NOMO-1 (cell line): Measurements from ENCODE around the gene FGD5.
A peak's percentile ranks its signal among the peaks of the same experiment; 100 is the strongest.

ENCODE experiments used
- DNase-seq, 2 experiments: peaks; one replicate each; lab custom pipeline; 2025; ENCODE audit not compliant: unreplicated experiment in 2 of 2; lab: John Stamatoyannopoulos, UW

The FGD5 gene, protein sequence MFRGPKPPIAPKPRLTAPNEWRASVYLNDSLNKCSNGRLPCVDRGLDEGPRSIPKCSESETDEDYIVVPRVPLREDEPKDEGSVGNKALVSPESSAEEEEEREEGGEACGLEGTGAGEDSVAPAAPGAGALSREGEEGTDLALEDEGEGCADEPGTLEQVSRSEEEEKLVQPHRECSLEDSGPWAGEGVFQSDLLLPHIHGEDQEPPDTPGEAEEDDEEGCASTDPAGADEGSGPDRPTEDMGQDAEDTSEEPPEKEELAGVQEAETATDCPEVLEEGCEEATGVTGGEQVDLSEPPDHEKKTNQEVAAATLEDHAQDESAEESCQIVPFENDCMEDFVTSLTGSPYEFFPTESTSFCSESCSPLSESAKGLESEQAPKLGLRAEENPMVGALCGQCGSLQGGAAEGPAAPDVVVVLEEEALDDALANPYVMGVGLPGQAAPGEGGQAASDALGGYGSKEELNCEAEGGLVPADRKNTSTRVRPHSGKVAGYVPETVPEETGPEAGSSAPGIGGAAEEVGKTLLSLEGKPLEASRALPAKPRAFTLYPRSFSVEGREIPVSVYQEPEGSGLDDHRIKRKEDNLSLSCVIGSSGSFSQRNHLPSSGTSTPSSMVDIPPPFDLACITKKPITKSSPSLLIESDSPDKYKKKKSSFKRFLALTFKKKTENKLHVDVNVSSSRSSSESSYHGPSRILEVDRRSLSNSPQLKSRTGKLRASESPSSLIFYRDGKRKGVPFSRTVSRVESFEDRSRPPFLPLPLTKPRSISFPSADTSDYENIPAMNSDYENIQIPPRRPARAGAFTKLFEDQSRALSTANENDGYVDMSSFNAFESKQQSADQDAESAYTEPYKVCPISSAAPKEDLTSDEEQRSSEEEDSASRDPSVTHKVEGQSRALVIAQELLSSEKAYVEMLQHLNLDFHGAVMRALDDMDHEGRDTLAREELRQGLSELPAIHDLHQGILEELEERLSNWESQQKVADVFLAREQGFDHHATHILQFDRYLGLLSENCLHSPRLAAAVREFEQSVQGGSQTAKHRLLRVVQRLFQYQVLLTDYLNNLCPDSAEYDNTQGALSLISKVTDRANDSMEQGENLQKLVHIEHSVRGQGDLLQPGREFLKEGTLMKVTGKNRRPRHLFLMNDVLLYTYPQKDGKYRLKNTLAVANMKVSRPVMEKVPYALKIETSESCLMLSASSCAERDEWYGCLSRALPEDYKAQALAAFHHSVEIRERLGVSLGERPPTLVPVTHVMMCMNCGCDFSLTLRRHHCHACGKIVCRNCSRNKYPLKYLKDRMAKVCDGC (N-terminal part only)

DNA sequence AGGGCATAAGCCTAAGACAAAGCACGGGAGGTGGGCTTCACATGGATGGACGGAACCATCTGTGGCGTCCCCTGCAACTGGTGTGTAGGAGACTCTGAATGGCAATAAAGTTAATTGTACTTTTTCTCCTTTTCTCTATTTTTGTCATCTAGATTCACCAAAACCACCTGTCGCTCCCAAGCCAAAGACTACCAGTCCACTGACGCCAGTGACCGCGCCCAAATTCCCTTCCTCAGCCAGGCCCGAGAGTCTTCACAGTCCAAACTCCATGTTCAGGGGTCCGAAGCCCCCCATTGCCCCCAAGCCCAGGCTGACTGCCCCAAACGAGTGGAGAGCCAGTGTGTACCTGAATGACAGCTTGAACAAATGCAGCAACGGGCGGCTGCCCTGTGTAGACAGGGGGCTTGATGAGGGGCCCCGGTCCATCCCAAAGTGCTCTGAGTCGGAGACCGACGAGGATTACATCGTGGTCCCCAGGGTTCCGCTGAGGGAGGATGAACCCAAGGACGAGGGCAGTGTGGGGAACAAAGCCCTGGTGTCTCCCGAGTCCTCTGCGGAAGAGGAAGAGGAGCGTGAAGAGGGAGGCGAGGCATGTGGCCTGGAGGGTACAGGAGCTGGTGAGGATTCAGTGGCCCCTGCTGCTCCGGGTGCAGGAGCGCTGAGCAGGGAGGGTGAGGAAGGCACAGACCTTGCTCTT lies at the start of gene FGD5:
FGD5 (plus strand) TSS at position 159 of the 697 bp plus-strand sequence; CDS start at position 269, 110 bp downstream.
- no peak for DNase-seq

- no peak for DNase-seq
Measured at GRCh38 chr3:14769544-14770325, 49.0 kb upstream of the FGD5 start.

DNA sequence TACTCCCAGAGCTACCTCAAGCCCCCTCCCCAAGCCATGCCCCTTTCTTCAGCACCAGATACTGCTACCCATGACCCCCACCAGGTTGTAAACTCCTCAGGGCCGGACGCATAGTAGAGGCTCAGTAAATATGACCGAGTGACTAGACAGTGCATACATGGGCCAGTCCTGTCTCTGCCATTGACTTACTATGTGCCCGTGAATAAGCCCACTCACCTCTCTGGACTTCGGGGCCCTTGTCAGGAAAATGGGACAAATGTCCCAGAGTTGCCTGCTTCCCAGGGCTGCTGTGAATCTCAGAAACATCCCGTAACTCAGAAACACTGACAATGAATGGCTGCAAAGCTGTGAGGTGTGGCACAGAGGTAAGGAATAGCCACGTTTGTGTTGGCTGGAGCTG lies 48.2 kb upstream of the FGD5 start:
- no peak for DNase-seq

GRCh38 chr3:14771593-14772497 lies 46.9 kb upstream of the FGD5 start:
- DNase-seq: no peak

GRCh38 chr3:14772533-14773138 lies 46.1 kb upstream of the FGD5 start:
- DNase-seq: no peak

DNA sequence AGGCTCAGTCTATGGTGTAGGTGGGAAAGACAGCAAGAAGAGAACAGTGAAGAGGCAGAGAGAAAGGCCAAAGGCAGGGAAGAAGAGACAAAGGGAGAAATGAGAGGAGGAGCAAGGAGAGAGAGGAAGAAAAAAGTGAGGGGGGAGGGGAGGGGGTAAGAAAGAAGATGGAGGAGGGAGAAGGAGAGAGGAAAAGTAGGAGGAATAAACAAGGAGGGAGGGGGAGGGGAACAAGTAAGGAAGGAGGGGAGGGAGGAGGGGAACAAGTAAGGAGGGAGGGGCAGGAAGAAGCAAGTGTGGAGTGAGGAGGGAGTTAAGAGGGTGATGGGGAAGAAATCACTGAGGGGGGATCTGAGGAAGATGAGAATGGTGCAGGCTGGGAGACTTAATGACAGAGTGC lies 45.5 kb upstream of the FGD5 start:
- no peak for DNase-seq

- no peak for DNase-seq
Measured at GRCh38 chr3:14773691-14774128, 45.1 kb upstream of the FGD5 start.

DNA sequence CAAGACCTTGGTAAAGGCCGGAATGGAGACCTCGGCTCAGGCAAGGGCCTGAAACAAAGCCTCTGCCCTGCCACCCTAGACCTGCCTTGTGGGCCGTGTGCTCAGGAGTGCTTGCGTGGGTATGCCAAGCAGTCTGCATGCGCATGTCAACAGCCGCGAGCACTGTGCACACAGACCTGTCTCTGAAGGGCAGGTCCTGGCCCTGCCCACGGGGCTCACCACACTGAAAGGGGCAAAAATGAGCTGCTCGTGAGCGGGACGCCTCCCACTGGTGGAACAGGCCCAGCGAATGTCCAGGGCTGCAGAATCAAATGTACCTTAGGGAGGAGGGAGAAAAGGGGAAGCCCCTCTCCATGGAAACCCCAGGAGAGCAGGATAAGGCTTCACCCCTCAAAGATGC lies 44.3 kb upstream of the FGD5 start:
- no peak for DNase-seq

- DNase-seq: no peak
Measured at GRCh38 chr3:14775011-14775410, 43.8 kb upstream of the FGD5 start.

- DNase-seq: no peak
Measured at GRCh38 chr3:14775563-14775962, 43.2 kb upstream of the FGD5 start.

DNA sequence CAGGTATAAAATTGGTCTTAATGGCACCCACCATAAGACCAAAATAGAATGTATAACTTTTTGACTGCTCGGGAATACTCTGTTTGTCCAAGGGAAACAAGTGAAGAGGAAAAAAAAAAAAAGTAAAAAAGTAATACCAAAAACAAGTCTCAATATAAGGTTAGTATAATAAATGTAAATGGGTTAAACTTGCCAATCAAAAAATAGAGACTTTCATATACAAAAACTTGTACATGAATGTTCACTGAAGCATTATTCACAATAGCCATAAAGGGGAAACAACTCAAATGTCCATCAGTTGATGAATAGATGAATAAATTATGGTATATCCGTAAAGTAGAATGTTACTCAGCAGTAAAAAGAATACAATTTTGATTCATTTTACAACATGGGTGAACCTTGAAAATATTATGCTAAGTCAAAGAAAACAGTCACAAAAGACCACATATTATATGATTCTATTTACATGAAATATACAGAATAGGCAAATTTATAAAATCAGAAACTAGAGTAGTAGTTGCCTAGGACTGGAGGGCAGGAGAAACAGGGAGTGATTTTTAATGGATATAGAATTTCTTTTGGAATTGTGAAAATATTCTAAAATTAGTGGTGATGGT lies 39.6 kb upstream of the FGD5 start:
- DNase-seq: no peak

DNA sequence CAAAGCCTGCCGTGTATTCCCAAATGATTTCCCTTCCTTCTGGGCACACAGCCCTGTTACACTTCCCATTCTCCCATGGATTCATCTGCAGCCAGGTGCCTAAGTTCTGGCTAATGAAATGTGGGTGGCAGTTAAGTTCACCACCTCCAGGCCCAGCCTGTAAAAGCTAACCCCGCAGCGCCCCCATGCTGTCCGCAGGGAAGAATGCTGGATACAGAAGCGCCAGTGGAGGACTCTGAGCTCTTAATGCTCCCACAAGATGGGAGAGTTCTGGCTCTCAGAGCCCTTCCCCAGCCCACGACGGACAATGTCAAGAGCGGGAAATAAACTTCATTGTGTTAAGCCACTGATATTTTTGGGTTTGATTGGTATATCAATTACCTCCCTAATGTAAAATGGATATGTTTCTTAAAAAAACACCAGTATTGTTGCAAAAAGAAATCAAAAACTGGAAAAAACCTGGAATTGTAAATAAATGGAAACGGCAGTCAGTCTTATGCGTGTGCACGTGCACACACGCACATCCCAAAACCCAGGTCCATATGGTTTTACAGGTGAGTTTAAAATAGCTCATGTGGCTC lies 37.7 kb upstream of the FGD5 start:
- DNase-seq: peak; percentile 71 to 84

DNA sequence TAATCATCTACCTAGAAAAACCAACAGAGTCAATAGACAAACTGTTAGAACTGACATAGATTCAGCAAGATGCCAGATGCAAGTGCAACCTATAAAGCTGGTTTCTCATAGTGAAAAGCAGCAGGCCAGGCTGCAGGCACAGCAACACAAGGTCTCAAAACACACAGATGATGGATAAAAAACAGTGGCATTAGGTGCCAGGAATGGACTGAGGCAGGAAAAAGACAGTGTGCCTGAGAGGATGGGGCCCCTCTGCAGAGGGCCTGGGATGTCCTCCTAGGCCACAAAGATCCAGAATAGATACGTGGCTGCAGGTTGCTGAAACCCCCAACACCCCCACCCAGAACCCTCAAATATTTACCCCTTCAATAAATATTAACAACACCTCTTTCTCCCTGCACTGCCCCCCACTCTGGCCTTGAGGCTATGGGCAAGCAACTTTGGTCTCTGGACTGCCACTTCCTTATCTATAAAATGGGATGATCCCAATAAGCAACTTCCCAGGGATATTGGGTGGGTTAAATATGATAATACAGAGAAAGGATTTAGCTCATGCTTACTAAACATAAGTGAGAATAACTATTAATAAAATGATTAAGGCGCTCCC lies 35.2 kb upstream of the FGD5 start:
- no peak for DNase-seq

DNA sequence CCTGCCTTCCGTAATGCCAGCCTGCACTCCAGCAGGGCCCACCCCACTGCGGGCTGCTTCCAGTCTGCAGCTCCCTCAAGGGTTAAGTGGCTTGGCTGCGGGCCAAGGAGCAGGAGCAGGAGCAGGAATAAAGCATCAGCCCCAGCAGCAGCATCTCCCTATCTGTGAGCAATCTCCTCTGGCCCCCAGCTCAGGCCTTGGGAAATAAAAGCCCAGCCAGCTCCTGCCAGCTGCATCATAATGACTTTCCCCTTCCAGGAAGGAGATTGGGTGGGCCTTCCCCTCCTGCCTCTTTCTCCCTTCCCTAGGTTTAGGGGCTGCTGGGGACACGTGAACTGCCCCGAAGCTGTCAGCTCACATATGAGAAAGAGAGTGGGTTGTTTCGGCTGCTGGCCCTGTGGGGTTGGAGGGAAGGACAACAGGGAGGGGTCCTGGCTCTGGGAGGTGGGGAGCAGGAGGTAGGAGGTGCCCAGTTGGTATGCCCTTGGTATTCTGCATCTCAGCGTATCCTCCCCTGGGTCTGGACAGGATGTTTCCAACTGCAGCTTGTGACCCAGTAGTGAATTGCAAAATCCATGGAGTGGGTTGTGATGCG lies 34.6 kb upstream of the FGD5 start:
- DNase-seq: no peak

DNA sequence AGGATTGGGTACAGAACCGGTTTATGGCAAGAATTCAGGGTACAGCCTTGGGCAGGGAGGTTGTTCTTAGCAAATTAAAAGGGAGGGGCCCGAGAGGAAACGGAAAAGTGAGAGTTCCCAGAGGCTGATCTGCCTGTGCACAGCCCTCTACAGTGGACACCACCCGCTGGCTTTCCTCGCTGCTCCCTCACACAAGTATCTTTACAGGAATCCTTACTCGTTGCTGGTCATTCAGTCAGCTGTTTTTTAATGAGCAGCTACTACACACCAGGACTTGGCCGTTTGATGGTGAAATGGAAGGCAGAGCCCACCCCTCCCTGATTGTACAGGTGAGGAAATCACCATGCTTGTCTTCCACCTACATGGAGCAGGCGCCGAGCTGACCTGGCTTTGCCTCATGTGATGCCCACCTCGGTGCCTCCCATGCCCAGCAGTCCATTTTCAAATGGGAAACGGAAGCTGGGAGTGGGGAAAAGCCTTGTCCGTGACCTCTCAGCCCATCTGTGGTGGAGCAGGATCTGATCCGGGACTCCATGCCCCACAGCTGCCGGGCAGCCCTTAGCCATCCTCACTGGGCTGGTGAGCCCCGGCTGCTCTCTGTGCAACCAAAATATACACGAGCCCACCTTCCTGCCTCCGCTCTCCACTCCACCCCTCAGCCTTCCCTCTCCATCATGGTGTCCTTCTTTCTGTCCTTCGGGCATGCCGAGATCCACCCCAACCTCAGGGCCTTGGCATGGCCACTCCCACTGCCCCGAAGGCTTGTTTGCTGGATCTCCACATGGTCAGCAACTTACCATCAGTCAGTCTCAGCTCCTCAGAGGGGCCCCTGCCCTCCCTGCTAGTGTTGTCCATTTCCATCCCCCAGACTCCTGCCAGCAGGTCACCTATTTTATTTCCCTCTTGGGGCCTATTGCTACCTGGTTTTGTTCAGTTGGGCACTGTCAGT lies 33.3 kb upstream of the FGD5 start:
- DNase-seq: no peak
